Mucosa of stomach (tissue), 1 donor: ENCODE results near the gene CCDC148.
"Not testable (repeated sequence)": the region's sequence is repeated elsewhere in the genome, so short reads cannot be mapped to it uniquely, and the experiment has no call there.

Experiments
- H3K27me3 ChIP-seq: one replicate; pipeline ENCODE4 v1.7.0; 2013; ENCODE audit warnings: mild to moderate bottlenecking, low read length; ENCODE audit not compliant: control insufficient read depth, insufficient read depth
- H3K36me3 ChIP-seq: one replicate; pipeline ENCODE4 v1.7.0; 2013; ENCODE audit warnings: low read length; ENCODE audit not compliant: control insufficient read depth, insufficient read depth
- H3K4me1 ChIP-seq: one replicate; pipeline ENCODE4 v1.7.0; 2013; ENCODE audit warnings: mild to moderate bottlenecking, low read length; ENCODE audit not compliant: control insufficient read depth, insufficient read depth
- H3K4me3 ChIP-seq: one replicate; pipeline ENCODE4 v1.7.0; 2013; ENCODE audit warnings: low read length
- H3K9ac ChIP-seq: one replicate; pipeline ENCODE4 v1.7.0; 2013; ENCODE audit warnings: mild to moderate bottlenecking, low read length, moderate library complexity
- H3K9me3 ChIP-seq: one replicate; pipeline ENCODE4 v1.7.0; 2013; ENCODE audit warnings: mild to moderate bottlenecking, low read length, moderate library complexity; ENCODE audit not compliant: control insufficient read depth
- donor health status: Pancreatic carcinoma.

Gene CCDC148

DNA sequence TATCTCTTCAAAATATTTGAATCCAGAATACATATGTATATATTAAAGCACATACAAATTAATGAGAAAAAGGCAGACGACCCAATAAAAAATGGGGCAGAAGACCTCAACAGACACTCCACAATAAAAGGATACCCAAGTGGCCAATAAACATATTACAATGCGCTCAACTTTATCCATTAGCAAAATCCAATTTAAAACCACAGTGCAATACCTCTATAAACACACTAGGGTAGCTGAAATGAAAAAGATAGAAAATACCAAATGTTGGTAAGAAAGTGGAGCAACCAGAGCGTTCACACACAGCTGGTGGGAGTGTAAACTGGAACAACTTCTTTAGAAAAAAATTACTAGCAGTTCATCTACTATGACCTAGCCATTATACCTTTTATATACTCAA, 75.3 kb downstream of the CCDC148 start:
- H3K9me3 ChIP-seq = no peaks in the 10 kb centered on the region
- no peak overlapping the region for H3K9ac ChIP-seq
- H3K4me3 ChIP-seq = no peak overlapping the region
- H3K4me1 ChIP-seq = no peaks in the 10 kb centered on the region
- H3K36me3 ChIP-seq = no peaks in the 10 kb centered on the region
- no peaks in the 10 kb centered on the region for H3K27me3 ChIP-seq

DNA sequence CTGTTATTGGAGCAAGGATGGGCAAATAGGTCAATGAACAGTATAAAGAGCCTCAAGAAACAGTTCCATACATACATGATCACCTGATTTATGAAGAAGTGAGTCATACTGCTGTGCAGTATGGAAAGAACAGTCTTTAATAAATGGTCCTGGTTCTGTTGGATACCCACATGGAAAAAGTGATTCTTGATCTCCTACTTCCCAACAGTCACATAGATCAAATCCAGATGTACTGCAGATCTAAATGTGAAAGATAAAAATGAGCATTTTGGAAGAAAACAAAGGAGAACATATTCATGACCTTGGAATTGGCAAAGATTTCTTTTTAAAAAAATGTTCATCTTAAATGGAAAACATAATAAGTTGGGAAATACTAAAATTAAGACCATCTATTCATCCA, 75.8 kb downstream of the CCDC148 start:
- Histone ChIP-seq H3K9me3 (no peaks in the 10 kb centered on the region), H3K9ac (no peak overlapping the region), H3K27me3 (no peaks in the 10 kb centered on the region), H3K4me1 (no peaks in the 10 kb centered on the region), H3K36me3 (no peaks in the 10 kb centered on the region), H3K4me3 (no peak overlapping the region)

DNA sequence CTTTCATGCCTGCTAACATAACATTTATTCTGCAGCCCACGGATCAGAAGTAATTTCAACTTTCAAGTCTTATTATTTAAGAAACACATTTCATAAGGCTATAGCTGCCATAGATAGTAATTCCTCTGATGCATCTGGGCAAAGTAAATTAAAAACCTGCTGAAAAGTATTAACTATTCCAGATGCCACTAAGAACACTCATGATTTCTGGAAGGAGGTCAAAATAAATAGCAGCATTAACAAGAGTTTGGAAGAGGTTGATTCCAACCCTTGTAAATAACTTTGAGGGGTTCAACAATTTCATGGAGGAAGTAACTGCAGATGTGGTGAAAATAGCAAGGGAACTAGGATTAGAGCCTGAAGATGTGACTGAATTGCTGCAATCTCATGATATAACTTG, 77.6 kb downstream of the CCDC148 start:
- no peaks in the 10 kb centered on the region for H3K36me3 ChIP-seq
- H3K27me3 ChIP-seq = no peaks in the 10 kb centered on the region

DNA sequence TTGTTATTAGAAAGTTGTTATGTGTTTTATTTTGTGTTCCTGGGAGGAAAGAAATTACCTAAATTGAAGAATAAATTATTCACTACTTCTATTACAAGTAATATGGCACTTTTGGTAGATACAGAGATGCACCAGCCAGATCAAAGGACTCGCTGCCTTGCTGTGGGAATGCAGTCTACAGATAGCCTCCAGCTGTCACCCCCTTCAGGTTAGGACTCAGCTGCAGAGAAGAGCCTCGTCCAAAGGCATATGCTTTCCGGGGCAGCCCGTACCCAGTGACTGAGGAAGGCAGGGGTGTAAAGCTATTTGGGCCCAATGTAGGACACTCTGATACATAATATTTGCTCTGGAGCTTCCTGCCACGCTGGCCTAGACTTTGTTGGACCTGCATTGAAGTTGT, 90.2 kb downstream of the CCDC148 start:
- no peaks in the 10 kb centered on the region for H3K4me1 ChIP-seq
- H3K27me3 ChIP-seq = no peaks in the 10 kb centered on the region
- H3K36me3 ChIP-seq = no peaks in the 10 kb centered on the region
- no peak overlapping the region for H3K4me3 ChIP-seq
- H3K9ac ChIP-seq = no peak overlapping the region
- H3K9me3 ChIP-seq = no peaks in the 10 kb centered on the region

More for the DNA sequence above, 77.6 kb downstream of the CCDC148 start:
- Histone ChIP-seq H3K4me1 (no peaks in the 10 kb centered on the region), H3K9me3 (no peaks in the 10 kb centered on the region), H3K9ac (no peak overlapping the region), H3K4me3 (no peak overlapping the region)

DNA sequence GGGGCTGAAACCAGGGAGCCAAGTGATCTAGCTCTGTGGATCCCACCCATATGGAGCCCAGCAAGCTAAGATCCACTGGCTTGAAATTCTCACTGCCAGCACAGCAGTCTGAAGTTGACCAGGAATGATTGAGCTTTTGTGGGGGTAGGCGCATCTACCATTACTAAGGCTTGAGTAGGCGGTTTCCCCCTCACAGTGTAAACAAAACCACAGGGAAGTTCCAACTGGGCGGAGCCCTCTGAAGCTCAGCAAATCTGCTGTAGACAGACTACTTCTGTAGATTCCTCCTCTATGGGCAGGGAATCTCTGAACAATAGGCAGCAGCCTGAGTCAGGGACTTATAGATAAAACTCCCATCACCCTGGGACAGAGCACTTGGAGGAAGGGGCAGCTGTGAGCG, 96.7 kb downstream of the CCDC148 start:
- H3K9ac ChIP-seq = no peak overlapping the region
- peaks cover 5% of the 10 kb centered on the region for H3K4me1 ChIP-seq
- H3K9me3 ChIP-seq = no peaks in the 10 kb centered on the region
- no peaks in the 10 kb centered on the region for H3K27me3 ChIP-seq
- H3K36me3 ChIP-seq = no peaks in the 10 kb centered on the region
- H3K4me3 ChIP-seq = no peak overlapping the region

DNA sequence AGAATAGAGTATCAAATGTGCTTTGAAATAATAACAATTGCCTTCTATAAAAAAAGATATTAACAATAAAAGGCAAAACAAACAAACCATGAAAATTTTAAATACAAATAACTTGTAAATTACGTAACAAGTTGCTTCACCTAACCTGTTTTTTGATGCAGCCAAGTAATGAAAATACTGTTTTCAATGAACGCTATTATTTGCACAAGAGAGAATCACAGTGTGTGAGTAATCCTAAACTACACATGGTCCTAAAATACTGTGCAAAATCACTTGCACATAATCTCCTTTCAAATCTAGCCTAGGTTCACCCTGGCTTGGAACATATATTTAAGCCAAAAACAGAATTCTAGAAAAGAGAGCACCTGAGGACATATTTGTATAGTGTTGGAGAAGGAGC, 98.9 kb downstream of the CCDC148 start:
- H3K27me3 ChIP-seq = no peaks in the 10 kb centered on the region
- H3K4me3 ChIP-seq = no peak overlapping the region
- no peak overlapping the region for H3K9ac ChIP-seq
- no peaks in the 10 kb centered on the region for H3K36me3 ChIP-seq
- no peaks in the 10 kb centered on the region for H3K9me3 ChIP-seq
- peaks cover 5% of the 10 kb centered on the region for H3K4me1 ChIP-seq

DNA sequence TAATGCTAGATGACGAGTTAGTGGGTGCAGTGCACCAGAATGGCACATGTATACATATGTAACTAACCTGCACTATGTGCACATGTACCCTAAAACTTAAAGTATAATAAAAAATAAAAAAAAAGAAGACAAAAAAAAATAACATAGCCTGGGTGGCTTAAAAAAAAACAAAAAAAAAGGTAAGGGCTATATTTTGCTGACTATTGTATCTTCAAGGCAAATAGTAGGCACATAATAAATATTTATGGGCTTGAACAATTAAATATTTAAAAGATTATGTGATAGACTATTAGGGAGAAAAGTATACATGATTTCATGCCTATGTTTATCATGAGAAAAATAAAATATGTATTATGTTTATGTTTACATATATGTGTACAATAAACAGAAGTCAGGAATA, 99.4 kb downstream of the CCDC148 start:
- peaks cover 5% of the 10 kb centered on the region for H3K4me1 ChIP-seq
- H3K4me3 ChIP-seq = no peak overlapping the region
- H3K9ac ChIP-seq = no peak overlapping the region
- H3K9me3 ChIP-seq = no peaks in the 10 kb centered on the region
- H3K36me3 ChIP-seq = no peaks in the 10 kb centered on the region
- no peaks in the 10 kb centered on the region for H3K27me3 ChIP-seq

DNA sequence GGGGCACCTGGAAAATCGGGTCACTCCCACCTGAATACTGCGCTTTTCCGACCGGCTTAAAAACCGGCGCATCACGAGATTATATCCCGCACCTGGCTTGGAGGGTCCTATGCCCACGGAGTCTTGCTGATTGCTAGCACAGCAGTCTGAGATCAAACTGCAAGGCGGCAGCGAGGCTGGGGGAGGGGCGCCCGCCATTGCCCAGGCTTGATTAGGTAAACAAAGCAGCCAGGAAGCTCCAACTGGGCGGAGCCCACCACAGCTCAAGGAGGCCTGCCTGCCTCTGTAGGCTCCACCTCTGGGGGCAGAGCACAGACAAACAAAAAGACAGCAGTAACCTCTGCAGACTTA, 105.1 kb downstream of the CCDC148 start:
- H3K4me3 ChIP-seq, H3K36me3 ChIP-seq: not testable (repeated sequence)

DNA sequence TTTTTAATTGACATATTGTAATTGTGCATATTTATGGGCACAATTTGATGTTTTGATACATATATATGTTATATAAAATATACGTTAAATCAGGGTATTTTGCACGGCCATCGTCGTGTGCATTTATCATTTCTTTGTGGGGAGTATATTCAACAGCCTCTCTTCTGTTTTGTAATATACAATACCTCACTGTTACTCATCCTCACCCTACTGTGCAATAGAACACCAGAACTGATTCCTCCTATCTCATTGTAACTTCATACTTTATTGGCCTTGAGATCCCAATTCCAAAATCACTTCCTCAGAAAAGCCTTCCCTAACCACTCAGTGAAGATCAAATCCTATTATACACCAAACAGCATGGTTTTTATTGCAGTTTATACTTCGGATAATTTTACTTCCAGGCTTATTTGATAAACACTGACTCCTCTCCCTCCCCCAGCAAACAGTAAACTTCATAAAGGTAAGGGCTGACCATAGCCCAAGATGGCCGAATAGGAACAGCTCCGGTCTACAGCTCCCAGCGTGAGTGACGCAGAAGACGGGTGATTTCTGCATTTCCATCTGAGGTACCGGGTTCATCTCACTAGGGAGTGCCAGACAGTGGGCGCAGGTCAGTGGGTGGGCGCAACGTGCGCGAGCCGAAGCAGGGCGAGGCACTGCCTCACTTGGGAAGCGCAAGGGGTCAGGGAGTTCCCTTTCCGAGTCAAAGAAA, 105.6 kb downstream of the CCDC148 start:
- H3K36me3 ChIP-seq, H3K27me3 ChIP-seq, H3K4me1 ChIP-seq, H3K9me3 ChIP-seq, H3K9ac ChIP-seq, H3K4me3 ChIP-seq: not testable (repeated sequence)

More for the DNA sequence above, 105.1 kb downstream of the CCDC148 start:
- H3K4me1 ChIP-seq, H3K9ac ChIP-seq, H3K9me3 ChIP-seq, H3K27me3 ChIP-seq: not testable (repeated sequence)

DNA sequence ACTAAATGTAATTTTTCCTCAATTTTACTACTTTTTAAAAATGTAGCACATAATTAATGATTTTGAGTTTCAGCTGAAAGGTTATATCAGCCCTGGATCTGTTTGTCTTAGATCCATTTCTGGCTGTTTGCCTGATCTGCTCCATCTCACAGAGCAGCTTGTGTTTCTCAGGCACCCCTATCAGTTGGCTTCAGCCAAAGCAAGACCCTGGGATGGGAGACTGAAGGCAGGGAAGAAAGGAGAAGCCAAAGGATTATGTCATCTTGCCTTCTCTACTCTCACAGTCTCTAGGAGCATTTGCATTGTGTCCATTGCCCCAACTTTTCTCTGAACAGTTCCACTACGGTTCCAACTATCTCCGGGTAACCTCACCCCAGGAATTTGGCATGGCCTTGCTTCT, 110.5 kb downstream of the CCDC148 start:
- Histone ChIP-seq H3K36me3 (no peaks in the 10 kb centered on the region), H3K9me3 (no peaks in the 10 kb centered on the region), H3K4me1 (no peaks in the 10 kb centered on the region), H3K9ac (no peak overlapping the region), H3K27me3 (no peaks in the 10 kb centered on the region), H3K4me3 (no peak overlapping the region)

DNA sequence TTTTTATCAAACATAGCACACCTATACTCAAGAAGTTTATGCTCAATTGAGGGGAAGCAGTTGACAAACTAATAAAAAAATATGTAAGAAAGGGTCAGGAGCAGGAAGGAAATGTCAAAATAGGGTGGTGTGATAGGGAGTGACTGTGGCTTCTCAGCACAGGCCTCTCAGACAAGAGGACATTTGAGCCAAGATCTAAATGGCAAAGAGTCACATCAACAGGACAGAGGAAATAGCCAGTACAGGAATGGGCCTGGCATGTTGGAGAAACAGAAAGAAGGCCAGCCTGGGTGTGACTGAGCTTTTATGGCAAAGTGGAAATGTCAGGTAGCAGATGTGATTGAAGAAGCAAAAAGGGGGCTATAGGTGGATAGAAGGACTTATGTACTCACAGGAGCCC, 117.0 kb downstream of the CCDC148 start:
- Histone ChIP-seq H3K4me1 (no peaks in the 10 kb centered on the region), H3K4me3 (no peak overlapping the region), H3K27me3 (no peaks in the 10 kb centered on the region), H3K9me3 (no peaks in the 10 kb centered on the region), H3K36me3 (no peaks in the 10 kb centered on the region), H3K9ac (no peak overlapping the region)

DNA sequence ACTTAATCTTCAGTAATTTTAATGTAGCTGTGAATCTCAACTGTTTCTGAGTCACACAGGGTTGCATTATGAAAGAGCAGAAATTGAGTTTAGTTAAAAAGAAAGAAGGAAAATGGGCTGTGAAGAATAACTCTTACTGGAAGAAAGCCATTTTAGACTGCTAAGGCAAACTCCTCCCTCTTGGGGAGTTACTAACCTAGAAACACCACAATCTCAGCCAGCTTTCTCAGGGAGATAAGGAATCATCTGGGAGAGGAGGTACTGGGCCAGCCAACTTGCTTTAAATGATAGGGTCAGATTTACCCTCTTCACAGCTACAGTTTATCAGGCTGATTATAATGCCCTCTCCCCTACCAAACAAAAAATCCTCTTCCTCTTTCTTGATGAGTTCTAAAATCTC, 119.5 kb downstream of the CCDC148 start:
- H3K27me3 ChIP-seq = no peaks in the 10 kb centered on the region
- no peaks in the 10 kb centered on the region for H3K9me3 ChIP-seq
- H3K4me1 ChIP-seq = no peaks in the 10 kb centered on the region
- H3K4me3 ChIP-seq = no peak overlapping the region
- no peaks in the 10 kb centered on the region for H3K36me3 ChIP-seq
- no peak overlapping the region for H3K9ac ChIP-seq

DNA sequence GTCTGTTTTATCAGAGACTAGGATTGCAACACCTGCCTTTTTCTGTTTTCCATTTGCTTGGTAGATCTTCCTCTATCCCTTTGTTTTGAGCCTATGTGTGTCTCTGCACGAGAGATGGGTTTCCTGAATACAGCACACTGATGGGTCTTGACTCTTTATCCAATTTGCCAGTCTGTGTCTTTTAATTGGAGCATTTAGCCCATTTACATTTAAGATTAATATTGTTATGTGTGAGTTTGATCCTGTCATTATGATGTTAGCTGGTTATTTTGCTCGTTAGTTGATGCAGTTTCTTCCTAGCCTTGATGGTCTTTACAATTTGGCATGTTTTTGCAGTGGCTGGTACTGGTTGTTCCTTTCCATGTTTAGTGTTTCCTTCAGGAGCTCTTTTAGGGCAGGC, 124.8 kb downstream of the CCDC148 start:
- not testable (repeated sequence) for H3K27me3 ChIP-seq, H3K9ac ChIP-seq, H3K4me1 ChIP-seq, H3K36me3 ChIP-seq, H3K4me3 ChIP-seq, H3K9me3 ChIP-seq
